Naive B cell (primary cell): Measurements from ENCODE around the gene RAD23B. TPM values are rescaled to one million over a fixed set of nuclear protein-coding genes. Genes with fewer than 3 reads are reported as not detected.

Source experiments
- ATAC-seq, 2 donors: fragments of 150-1000 bp; cut with Tn5 transposase; 2 replicates each; pipeline ENCODE4 v1.10.0; 2021; ENCODE audit warnings: low read depth in 2 of 2, mild to moderate bottlenecking in 2 of 2, moderate library complexity in 2 of 2
- DNase-seq: peaks from one replicate; pipeline ENCODE4 v3.0.0; 2022
- H3K27ac Mint-ChIP-seq, 6 donors: one replicate each; pipeline ENCODE4 v1.8.0; 2020 to 2022; ENCODE audit warnings: mild to moderate bottlenecking in 6 of 6, mixed read lengths in 6 of 6, moderate library complexity in 5 of 6, inconsistent platforms in 2 of 6
- H3K27me3 Mint-ChIP-seq, 3 donors: one replicate each; pipeline ENCODE4 v1.8.0; 2021 to 2022; ENCODE audit warnings: mixed read lengths in 3 of 3, mild to moderate bottlenecking in 1 of 3
- H3K36me3 Mint-ChIP-seq, 2 donors: one replicate each; pipeline ENCODE4 v1.8.0; 2020 to 2022; ENCODE audit warnings: mixed read lengths in 2 of 2, inconsistent platforms in 1 of 2, mild to moderate bottlenecking in 1 of 2
- H3K4me1 Mint-ChIP-seq, 3 donors: one replicate each; pipeline ENCODE4 v1.8.0; 2020 to 2022; ENCODE audit warnings: mixed read lengths in 3 of 3, inconsistent platforms in 1 of 3, mild to moderate bottlenecking in 1 of 3, moderate library complexity in 1 of 3
- H3K4me3 Mint-ChIP-seq, 8 donors: one replicate each; pipeline ENCODE4 v1.8.0; 2020 to 2022; ENCODE audit warnings: mild to moderate bottlenecking in 8 of 8, mixed read lengths in 8 of 8, moderate library complexity in 8 of 8, inconsistent platforms in 2 of 8
- H3K9me3 Mint-ChIP-seq, 7 donors: one replicate each; pipeline ENCODE4 v1.8.0; 2020 to 2022; ENCODE audit warnings: mixed read lengths in 7 of 7, mild to moderate bottlenecking in 5 of 7, inconsistent platforms in 2 of 7, moderate library complexity in 1 of 7
- polyA plus RNA-seq, 6 donors: library from polyadenylated mRNA; unstranded; fragments of 300-500 nt; fragmentation: Illumina TruSeq; gene quantifications; one replicate each; pipeline ENCODE4 v1.2.3, GENCODE V29; 2021; ENCODE audit warnings: low read depth in 6 of 6

The RAD23B gene
- polyA plus RNA-seq, 6 donors from 2014 or later, result 11.7 to 33.6 (median 25.2) TPM

GRCh38 chr9:107312376-107313050 lies 29.4 kb downstream of the RAD23B start:
- H3K27me3 Mint-ChIP-seq, result no peaks in the 10 kb centered on the region
- no peak overlapping the region for H3K27ac Mint-ChIP-seq
- H3K4me1 Mint-ChIP-seq, result peaks cover 47 to 56% (median 55%) of the 10 kb centered on the region in 3 donors
- DNase-seq (no peak), ATAC-seq (no peak)
- H3K4me3 Mint-ChIP-seq, result no peak overlapping the region
- peaks cover 0 to 7% (median 0%) of the 10 kb centered on the region in 7 donors for H3K9me3 Mint-ChIP-seq
- peaks cover 32 to 50% of the 10 kb centered on the region in 2 donors for H3K36me3 Mint-ChIP-seq

- no peak overlapping the region for H3K4me3 Mint-ChIP-seq
- H3K27ac Mint-ChIP-seq, result peak overlapping the region; percentile 26 to 95 (median 76)
- H3K36me3 Mint-ChIP-seq, result peaks cover 33 to 47% of the 10 kb centered on the region in 2 donors
- DNase-seq (no peak), ATAC-seq (no peak)
- H3K27me3 Mint-ChIP-seq, result no peaks in the 10 kb centered on the region
- peaks cover 53 to 67% (median 66%) of the 10 kb centered on the region in 3 donors for H3K4me1 Mint-ChIP-seq
- peaks cover 0 to 7% (median 0%) of the 10 kb centered on the region in 7 donors for H3K9me3 Mint-ChIP-seq
Observed at GRCh38 chr9:107313555-107314096, 30.5 kb downstream of the RAD23B start.

- Mint-ChIP-seq H3K9me3 (peaks cover 0 to 7% (median 0%) of the 10 kb centered on the region in 7 donors), H3K27me3 (no peaks in the 10 kb centered on the region), H3K4me3 (peak overlapping the region in 1 of 8 donors; percentile 6), H3K36me3 (peaks cover 25 to 37% of the 10 kb centered on the region in 2 donors), H3K4me1 (peaks cover 44 to 59% (median 57%) of the 10 kb centered on the region in 3 donors), H3K27ac (peak overlapping the region in 1 of 6 donors; percentile 1)
- ATAC-seq (no peak), DNase-seq (no peak)
Observed at GRCh38 chr9:107314763-107315162, 31.7 kb downstream of the RAD23B start.

GRCh38 chr9:107316795-107317661 lies 33.9 kb downstream of the RAD23B start:
- no peak for DNase-seq
- Mint-ChIP-seq H3K36me3 (peaks cover 26 to 32% of the 10 kb centered on the region in 2 donors), H3K4me3 (peak overlapping the region in 6 of 8 donors; percentile 0 to 71 (median 40)), H3K4me1 (peaks cover 38 to 54% (median 50%) of the 10 kb centered on the region in 3 donors), H3K27ac (peak overlapping the region in 5 of 6 donors; percentile 11 to 81 (median 16)), H3K27me3 (no peaks in the 10 kb centered on the region), H3K9me3 (peaks cover 0 to 7% (median 0%) of the 10 kb centered on the region in 7 donors)
- peak; percentile 46 to 47 for ATAC-seq

GRCh38 chr9:107322643-107323042 lies 39.6 kb downstream of the RAD23B start:
- ATAC-seq, result no peak
- Mint-ChIP-seq H3K4me1 (peaks cover 11 to 16% (median 12%) of the 10 kb centered on the region in 3 donors), H3K4me3 (no peak overlapping the region), H3K36me3 (peaks cover 14 to 40% of the 10 kb centered on the region in 2 donors), H3K27ac (no peak overlapping the region), H3K27me3 (no peaks in the 10 kb centered on the region), H3K9me3 (peaks cover 0 to 3% (median 1%) of the 10 kb centered on the region in 7 donors)
- no peak for DNase-seq

- Mint-ChIP-seq H3K9me3 (peaks cover 0 to 3% (median 1%) of the 10 kb centered on the region in 7 donors), H3K4me1 (peaks cover 0 to 6% (median 4%) of the 10 kb centered on the region in 3 donors), H3K36me3 (peaks cover 14 to 42% of the 10 kb centered on the region in 2 donors), H3K27ac (peak overlapping the region in 2 of 6 donors; percentile 13 to 33), H3K27me3 (no peaks in the 10 kb centered on the region), H3K4me3 (no peak overlapping the region)
- DNase-seq (no peak), ATAC-seq (no peak)
Observed at GRCh38 chr9:107323836-107324585, 40.9 kb downstream of the RAD23B start.

- Mint-ChIP-seq H3K27ac (no peak overlapping the region), H3K9me3 (peaks cover 0 to 3% (median 1%) of the 10 kb centered on the region in 7 donors), H3K4me1 (peaks cover 0 to 6% (median 4%) of the 10 kb centered on the region in 3 donors), H3K4me3 (no peak overlapping the region), H3K36me3 (peaks cover 14 to 49% of the 10 kb centered on the region in 2 donors), H3K27me3 (no peaks in the 10 kb centered on the region)
- DNase-seq, result no peak
- ATAC-seq, result no peak
Observed at GRCh38 chr9:107325842-107326241, 42.8 kb downstream of the RAD23B start.

- Mint-ChIP-seq H3K27me3 (no peaks in the 10 kb centered on the region), H3K27ac (peak overlapping the region in 1 of 6 donors; percentile 84), H3K4me3 (no peak overlapping the region), H3K36me3 (peaks cover 21 to 49% of the 10 kb centered on the region in 2 donors), H3K9me3 (peaks cover 0 to 3% (median 1%) of the 10 kb centered on the region in 7 donors), H3K4me1 (peaks cover 0 to 6% (median 4%) of the 10 kb centered on the region in 3 donors)
- DNase-seq (no peak), ATAC-seq (no peak)
Observed at GRCh38 chr9:107328510-107328909, 45.4 kb downstream of the RAD23B start.

GRCh38 chr9:107330420-107330819 lies 47.3 kb downstream of the RAD23B start:
- Mint-ChIP-seq H3K4me1 (peaks cover 0 to 6% (median 0%) of the 10 kb centered on the region in 3 donors), H3K27me3 (no peaks in the 10 kb centered on the region), H3K4me3 (no peak overlapping the region), H3K27ac (no peak overlapping the region), H3K9me3 (peaks cover 0 to 3% (median 1%) of the 10 kb centered on the region in 7 donors), H3K36me3 (peaks cover 17 to 33% of the 10 kb centered on the region in 2 donors)
- DNase-seq (no peak), ATAC-seq (no peak)

GRCh38 chr9:107332883-107333282 lies 49.8 kb downstream of the RAD23B start:
- H3K9me3 Mint-ChIP-seq, result no peaks in the 10 kb centered on the region
- peaks cover 0 to 4% (median 0%) of the 10 kb centered on the region in 3 donors for H3K4me1 Mint-ChIP-seq
- H3K27ac Mint-ChIP-seq, result peak overlapping the region in 4 of 6 donors; percentile 2 to 67 (median 28)
- H3K4me3 Mint-ChIP-seq, result no peak overlapping the region
- H3K36me3 Mint-ChIP-seq, result peaks cover 10 to 14% of the 10 kb centered on the region in 2 donors
- DNase-seq, result no peak
- no peaks in the 10 kb centered on the region for H3K27me3 Mint-ChIP-seq
- ATAC-seq, result no peak

GRCh38 chr9:107333363-107333762 lies 50.3 kb downstream of the RAD23B start:
- H3K4me1 Mint-ChIP-seq, result peaks cover 0 to 4% (median 0%) of the 10 kb centered on the region in 3 donors
- ATAC-seq, result no peak
- no peaks in the 10 kb centered on the region for H3K27me3 Mint-ChIP-seq
- no peak overlapping the region for H3K4me3 Mint-ChIP-seq
- no peak for DNase-seq
- no peaks in the 10 kb centered on the region for H3K9me3 Mint-ChIP-seq
- peak overlapping the region in 4 of 6 donors; percentile 2 to 67 (median 29) for H3K27ac Mint-ChIP-seq
- H3K36me3 Mint-ChIP-seq, result peaks cover 10% of the 10 kb centered on the region in 2 donors

- Mint-ChIP-seq H3K4me3 (no peak overlapping the region), H3K36me3 (peaks cover 10% of the 10 kb centered on the region in 2 donors), H3K27me3 (no peaks in the 10 kb centered on the region), H3K27ac (peak overlapping the region in 2 of 6 donors; percentile 39 to 86), H3K9me3 (no peaks in the 10 kb centered on the region), H3K4me1 (peaks cover 0 to 4% (median 4%) of the 10 kb centered on the region in 3 donors)
- no peak for DNase-seq
- ATAC-seq, result no peak
Observed at GRCh38 chr9:107334103-107334776, 51.2 kb downstream of the RAD23B start.
